WERI-Rb-1 (cell line): ENCODE measurements around the gene YDJC.
"Not testable (repeated sequence)": the region's sequence is repeated elsewhere in the genome, so short reads cannot be mapped to it uniquely, and the experiment has no call there.

ENCODE experiments used
- DNase-seq: peaks from one replicate; pipeline ENCODE4 v3.0.0-alpha.2; 2020
- H3K27ac ChIP-seq: fragments of 250-450 bp; sonication (Bioruptor Pico); 2 replicates; pipeline ENCODE4 v1.5.1; 2020; ENCODE audit warnings: mild to moderate bottlenecking, moderate library complexity
- H3K27me3 ChIP-seq: fragments of 250-450 bp; sonication (Bioruptor Pico); 2 replicates; pipeline ENCODE4 v1.5.1; 2021; ENCODE audit warnings: mild to moderate bottlenecking, low read depth, moderate library complexity; ENCODE audit not compliant: insufficient read depth, severe bottlenecking
- H3K36me3 ChIP-seq: fragments of 250-450 bp; sonication (Bioruptor Pico); 2 replicates; pipeline ENCODE4 v1.5.1; 2020; ENCODE audit warnings: mild to moderate bottlenecking, moderate library complexity
- H3K4me3 ChIP-seq: 2 replicates; pipeline ENCODE4 v1.5.1; 2011; ENCODE audit warnings: low read depth, mild to moderate bottlenecking, control low read depth, low read length
- H3K9me3 ChIP-seq: fragments of 250-450 bp; sonication (Bioruptor Pico); 2 replicates; pipeline ENCODE4 v1.5.1; 2021; ENCODE audit warnings: mild to moderate bottlenecking, moderate library complexity; ENCODE audit not compliant: severe bottlenecking
- TF ChIP-seq, protein P1 (sequence below): IDR thresholded peaks from 2 replicates; pipeline ENCODE4 v1.5.1; 2011; ENCODE audit warnings: low read depth, mild to moderate bottlenecking, control low read depth, inconsistent platforms, low read length

YDJC gene

GRCh38 chr22:21650280-21650679 is 20.5 kb upstream of the YDJC start:
- no peaks in the 10 kb centered on the region for H3K27me3 ChIP-seq
- H3K27ac ChIP-seq, result no peak overlapping the region; the same call in 1 of the 2 replicates
- TF ChIP-seq, protein P1, sequence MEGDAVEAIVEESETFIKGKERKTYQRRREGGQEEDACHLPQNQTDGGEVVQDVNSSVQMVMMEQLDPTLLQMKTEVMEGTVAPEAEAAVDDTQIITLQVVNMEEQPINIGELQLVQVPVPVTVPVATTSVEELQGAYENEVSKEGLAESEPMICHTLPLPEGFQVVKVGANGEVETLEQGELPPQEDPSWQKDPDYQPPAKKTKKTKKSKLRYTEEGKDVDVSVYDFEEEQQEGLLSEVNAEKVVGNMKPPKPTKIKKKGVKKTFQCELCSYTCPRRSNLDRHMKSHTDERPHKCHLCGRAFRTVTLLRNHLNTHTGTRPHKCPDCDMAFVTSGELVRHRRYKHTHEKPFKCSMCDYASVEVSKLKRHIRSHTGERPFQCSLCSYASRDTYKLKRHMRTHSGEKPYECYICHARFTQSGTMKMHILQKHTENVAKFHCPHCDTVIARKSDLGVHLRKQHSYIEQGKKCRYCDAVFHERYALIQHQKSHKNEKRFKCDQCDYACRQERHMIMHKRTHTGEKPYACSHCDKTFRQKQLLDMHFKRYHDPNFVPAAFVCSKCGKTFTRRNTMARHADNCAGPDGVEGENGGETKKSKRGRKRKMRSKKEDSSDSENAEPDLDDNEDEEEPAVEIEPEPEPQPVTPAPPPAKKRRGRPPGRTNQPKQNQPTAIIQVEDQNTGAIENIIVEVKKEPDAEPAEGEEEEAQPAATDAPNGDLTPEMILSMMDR, result no peak
- no peaks in the 10 kb centered on the region for H3K9me3 ChIP-seq
- peaks cover 54% of the 10 kb centered on the region for H3K36me3 ChIP-seq
- no peak overlapping the region for H3K4me3 ChIP-seq
- no peak for DNase-seq

DNA sequence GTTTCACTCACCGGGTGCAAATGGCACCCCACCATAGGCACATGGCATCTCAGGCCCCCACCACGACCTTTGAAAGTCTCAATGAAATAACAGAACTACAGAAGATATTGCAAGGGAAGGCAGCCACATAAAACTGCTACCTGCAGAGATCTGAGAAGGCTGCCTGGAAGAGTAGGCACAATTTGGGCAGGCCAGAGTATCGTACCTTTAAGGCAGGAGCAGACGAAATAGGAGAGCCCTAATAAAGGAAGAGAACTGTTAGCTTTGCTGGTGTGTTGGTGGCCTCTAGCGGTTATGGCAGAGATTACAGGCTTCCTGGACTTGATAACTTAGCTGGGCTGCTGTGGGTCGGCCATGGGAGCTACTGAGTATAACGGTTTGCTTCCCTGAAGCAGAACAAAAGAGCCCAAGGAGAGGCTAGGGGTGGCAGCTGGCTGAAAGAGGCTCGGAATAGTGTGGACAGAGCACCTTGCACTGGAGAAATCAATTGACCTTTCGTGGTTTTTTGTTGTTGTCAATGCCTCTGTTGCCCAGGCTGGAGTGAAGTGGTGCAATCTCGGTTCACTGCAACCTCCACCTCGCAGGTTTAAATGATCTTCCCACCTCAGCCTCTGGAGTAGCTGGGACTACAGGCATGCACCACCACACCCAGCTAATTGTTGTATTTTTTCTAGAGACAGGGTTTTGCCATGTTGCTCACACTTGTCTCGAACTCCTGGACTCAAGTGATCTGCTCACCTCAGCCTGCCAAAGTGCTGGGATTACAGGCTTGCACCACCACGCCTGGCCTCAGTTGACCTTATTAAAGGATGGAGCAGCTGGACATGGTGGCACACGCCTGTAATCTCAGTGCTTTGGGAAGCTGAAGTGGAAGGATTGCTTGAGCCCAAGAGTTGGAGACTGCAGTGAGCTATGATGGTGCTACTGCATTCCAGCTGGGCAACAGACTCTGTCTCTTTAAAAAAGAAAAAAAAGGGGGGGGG is 17.1 kb upstream of the YDJC start:
- H3K36me3 ChIP-seq, result peaks cover 39% of the 10 kb centered on the region
- H3K4me3 ChIP-seq, result no peak overlapping the region
- no peaks in the 10 kb centered on the region for H3K27me3 ChIP-seq
- TF ChIP-seq, protein P1, result peak; percentile 89
- H3K27ac ChIP-seq, result peak overlapping the region; percentile 59
- H3K9me3 ChIP-seq, result no peaks in the 10 kb centered on the region
- peak; percentile 81 for DNase-seq

DNA sequence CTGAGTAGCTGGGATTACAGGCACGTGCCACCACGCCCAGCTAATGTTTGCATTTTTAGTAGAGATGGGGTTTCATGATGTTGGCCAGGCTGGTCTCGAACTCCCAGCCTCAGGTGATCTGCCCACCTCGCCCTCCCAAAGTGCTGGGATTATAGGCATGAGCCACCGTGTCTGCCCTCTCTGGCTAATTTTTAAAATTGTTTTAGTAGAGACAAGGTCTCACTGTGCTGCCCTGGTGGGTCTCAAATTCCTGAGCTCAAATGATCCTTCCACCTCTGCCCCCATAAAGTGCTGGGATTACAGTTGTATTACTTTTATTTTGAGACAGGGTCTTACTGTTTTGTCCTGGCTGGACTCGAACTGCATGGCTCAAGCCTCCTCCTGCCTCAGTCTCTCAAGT is 15.7 kb upstream of the YDJC start:
- not testable (repeated sequence) for DNase-seq, H3K27ac ChIP-seq, H3K9me3 ChIP-seq, H3K27me3 ChIP-seq, H3K4me3 ChIP-seq
- peaks cover 39% of the 10 kb centered on the region for H3K36me3 ChIP-seq

DNA sequence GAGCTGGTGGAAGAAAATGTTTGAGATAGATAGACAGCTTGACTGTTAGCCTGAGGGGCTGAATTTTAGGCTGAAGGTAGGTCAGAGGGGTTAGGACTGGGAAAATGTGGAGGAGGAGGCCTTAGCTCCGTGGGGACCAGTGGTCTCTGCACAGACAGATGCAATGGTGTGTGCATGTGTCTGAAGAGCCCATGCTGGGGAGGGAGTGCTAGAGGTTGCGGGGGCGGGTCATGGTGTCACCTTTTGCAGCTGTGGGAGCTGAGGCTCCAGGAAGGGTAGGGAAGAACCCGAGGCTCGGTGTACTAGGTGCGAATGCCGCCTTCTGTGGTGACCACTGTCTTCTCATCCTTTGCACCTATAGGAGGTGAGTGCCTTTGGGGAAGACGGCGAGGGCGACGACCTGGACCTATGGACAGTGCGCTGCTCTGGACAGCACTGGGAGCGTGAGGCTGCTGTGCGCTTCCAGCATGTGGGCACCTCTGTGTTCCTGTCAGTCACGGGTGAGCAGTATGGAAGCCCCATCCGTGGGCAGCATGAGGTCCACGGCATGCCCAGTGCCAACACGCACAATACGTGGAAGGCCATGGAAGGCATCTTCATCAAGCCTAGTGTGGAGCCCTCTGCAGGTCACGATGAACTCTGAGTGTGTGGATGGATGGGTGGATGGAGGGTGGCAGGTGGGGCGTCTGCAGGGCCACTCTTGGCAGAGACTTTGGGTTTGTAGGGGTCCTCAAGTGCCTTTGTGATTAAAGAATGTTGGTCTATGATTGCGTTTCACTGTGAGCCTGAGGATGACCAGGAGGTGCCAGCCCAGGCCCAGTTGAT is 13.9 kb upstream of the YDJC start:
- no peak overlapping the region for H3K4me3 ChIP-seq
- H3K27ac ChIP-seq, result no peak overlapping the region
- H3K36me3 ChIP-seq, result peaks cover 27% of the 10 kb centered on the region
- H3K9me3 ChIP-seq, result no peaks in the 10 kb centered on the region
- H3K27me3 ChIP-seq, result no peaks in the 10 kb centered on the region
- TF ChIP-seq, protein P1, result peak; percentile 46
- no peak for DNase-seq

- no peaks in the 10 kb centered on the region for H3K9me3 ChIP-seq
- TF ChIP-seq, protein P1, result peak; percentile 73
- DNase-seq, result peak; percentile 83
- peak overlapping the region; percentile 73 for H3K27ac ChIP-seq
- H3K36me3 ChIP-seq, result peaks cover 23% of the 10 kb centered on the region
- no peaks in the 10 kb centered on the region for H3K27me3 ChIP-seq
- H3K4me3 ChIP-seq, result peak overlapping the region; percentile 71
Observed at GRCh38 chr22:21642584-21643448, 13.0 kb upstream of the YDJC start.
